ENCODE results near the gene REC8. TPM values are rescaled to one million over a fixed set of nuclear protein-coding genes. Genes with fewer than 3 reads are reported as not detected.

REC8 gene, protein sequence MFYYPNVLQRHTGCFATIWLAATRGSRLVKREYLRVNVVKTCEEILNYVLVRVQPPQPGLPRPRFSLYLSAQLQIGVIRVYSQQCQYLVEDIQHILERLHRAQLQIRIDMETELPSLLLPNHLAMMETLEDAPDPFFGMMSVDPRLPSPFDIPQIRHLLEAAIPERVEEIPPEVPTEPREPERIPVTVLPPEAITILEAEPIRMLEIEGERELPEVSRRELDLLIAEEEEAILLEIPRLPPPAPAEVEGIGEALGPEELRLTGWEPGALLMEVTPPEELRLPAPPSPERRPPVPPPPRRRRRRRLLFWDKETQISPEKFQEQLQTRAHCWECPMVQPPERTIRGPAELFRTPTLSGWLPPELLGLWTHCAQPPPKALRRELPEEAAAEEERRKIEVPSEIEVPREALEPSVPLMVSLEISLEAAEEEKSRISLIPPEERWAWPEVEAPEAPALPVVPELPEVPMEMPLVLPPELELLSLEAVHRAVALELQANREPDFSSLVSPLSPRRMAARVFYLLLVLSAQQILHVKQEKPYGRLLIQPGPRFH
- 69.2 and 77.8 TPM in 2 replicates for total RNA-seq

GRCh38 chr14:24171422-24172260, at the start of gene REC8:
REC8 (plus strand) TSS chr14:24172080; CDS start chr14:24172553, 473 bp downstream.
- Histone ChIP-seq H3K4me3 (ENCODE audit: low read depth, low read length) (peak within 1 kb of the TSS; percentile 78), H3K27me3 (ENCODE audit: control insufficient read depth, insufficient read depth, low read length) (no peaks in the 10 kb centered on the region), H3K36me3 (ENCODE audit: control insufficient read depth, insufficient read depth, low read length) (peaks cover 7% of the 10 kb centered on the region)
- TF ChIP-seq, protein P1, sequence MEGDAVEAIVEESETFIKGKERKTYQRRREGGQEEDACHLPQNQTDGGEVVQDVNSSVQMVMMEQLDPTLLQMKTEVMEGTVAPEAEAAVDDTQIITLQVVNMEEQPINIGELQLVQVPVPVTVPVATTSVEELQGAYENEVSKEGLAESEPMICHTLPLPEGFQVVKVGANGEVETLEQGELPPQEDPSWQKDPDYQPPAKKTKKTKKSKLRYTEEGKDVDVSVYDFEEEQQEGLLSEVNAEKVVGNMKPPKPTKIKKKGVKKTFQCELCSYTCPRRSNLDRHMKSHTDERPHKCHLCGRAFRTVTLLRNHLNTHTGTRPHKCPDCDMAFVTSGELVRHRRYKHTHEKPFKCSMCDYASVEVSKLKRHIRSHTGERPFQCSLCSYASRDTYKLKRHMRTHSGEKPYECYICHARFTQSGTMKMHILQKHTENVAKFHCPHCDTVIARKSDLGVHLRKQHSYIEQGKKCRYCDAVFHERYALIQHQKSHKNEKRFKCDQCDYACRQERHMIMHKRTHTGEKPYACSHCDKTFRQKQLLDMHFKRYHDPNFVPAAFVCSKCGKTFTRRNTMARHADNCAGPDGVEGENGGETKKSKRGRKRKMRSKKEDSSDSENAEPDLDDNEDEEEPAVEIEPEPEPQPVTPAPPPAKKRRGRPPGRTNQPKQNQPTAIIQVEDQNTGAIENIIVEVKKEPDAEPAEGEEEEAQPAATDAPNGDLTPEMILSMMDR (IDR thresholded peaks at IDR 0.05; ENCODE audit: insufficient read depth, low read length, poor library complexity, severe bottlenecking), result no peak
- DNase-seq (ENCODE audit: low read depth), result peak; percentile 92

GRCh38 chr14:24122416-24122815, 49.5 kb upstream of the REC8 start:
- Histone ChIP-seq H3K36me3 (ENCODE audit: control insufficient read depth, insufficient read depth, low read length) (peaks cover 4% of the 10 kb centered on the region), H3K27me3 (ENCODE audit: control insufficient read depth, insufficient read depth, low read length) (no peaks in the 10 kb centered on the region), H3K4me3 (ENCODE audit: low read depth, low read length) (no peak overlapping the region)
- no peak for DNase-seq (ENCODE audit: low read depth)
- TF ChIP-seq, protein P1 (IDR thresholded peaks at IDR 0.05; ENCODE audit: insufficient read depth, low read length, poor library complexity, severe bottlenecking), result no peak

- H3K27me3 ChIP-seq (ENCODE audit: control insufficient read depth, insufficient read depth, low read length), result no peaks in the 10 kb centered on the region
- H3K4me3 ChIP-seq (ENCODE audit: low read depth, low read length), result no peak overlapping the region
- TF ChIP-seq, protein P1 (IDR thresholded peaks at IDR 0.05; ENCODE audit: insufficient read depth, low read length, poor library complexity, severe bottlenecking), result no peak
- peaks cover 4% of the 10 kb centered on the region for H3K36me3 ChIP-seq (ENCODE audit: control insufficient read depth, insufficient read depth, low read length)
- DNase-seq (ENCODE audit: low read depth), result no peak
Observed at GRCh38 chr14:24122898-24123297, 49.0 kb upstream of the REC8 start.

GRCh38 chr14:24123424-24124417, 48.2 kb upstream of the REC8 start:
- no peaks in the 10 kb centered on the region for H3K27me3 ChIP-seq (ENCODE audit: control insufficient read depth, insufficient read depth, low read length)
- no peak for DNase-seq (ENCODE audit: low read depth)
- TF ChIP-seq, protein P1 (IDR thresholded peaks at IDR 0.05; ENCODE audit: insufficient read depth, low read length, poor library complexity, severe bottlenecking), result no peak
- H3K36me3 ChIP-seq (ENCODE audit: control insufficient read depth, insufficient read depth, low read length), result peaks cover 4% of the 10 kb centered on the region
- H3K4me3 ChIP-seq (ENCODE audit: low read depth, low read length), result no peak overlapping the region

DNA sequence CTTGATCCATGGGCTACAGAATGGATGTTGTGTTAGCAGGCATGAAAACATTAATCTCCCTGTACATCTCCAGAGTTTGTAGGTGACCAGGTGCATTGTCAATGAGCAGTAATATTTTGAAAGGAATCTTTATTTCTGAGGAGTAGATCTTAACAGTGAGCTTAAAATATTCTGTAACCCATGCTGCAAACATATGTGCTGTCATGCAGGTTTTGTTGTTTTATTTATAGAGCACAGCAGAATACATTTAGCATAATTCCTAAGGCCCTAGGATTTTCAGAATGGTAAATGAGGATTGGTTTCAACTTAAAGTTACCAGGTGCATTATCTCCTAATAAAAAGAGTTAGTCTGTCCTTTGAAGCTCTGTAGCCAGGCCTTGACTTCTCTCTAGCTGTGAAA, 44.9 kb upstream of the REC8 start:
- no peak for DNase-seq (ENCODE audit: low read depth)
- no peaks in the 10 kb centered on the region for H3K27me3 ChIP-seq (ENCODE audit: control insufficient read depth, insufficient read depth, low read length)
- H3K36me3 ChIP-seq (ENCODE audit: control insufficient read depth, insufficient read depth, low read length), result no peaks in the 10 kb centered on the region
- no peak overlapping the region for H3K4me3 ChIP-seq (ENCODE audit: low read depth, low read length)
- TF ChIP-seq, protein P1 (IDR thresholded peaks at IDR 0.05; ENCODE audit: insufficient read depth, low read length, poor library complexity, severe bottlenecking), result no peak

All from kidney epithelial cell (primary cell).